IPS DF 19.7 (cell line): ENCODE data around the gene PSME4.
"Not testable (repeated sequence)": the region's sequence is repeated elsewhere in the genome, so short reads cannot be mapped to it uniquely, and the experiment has no call there.

ENCODE experiments used
- DNase-seq: peaks from one replicate; pipeline ENCODE4 v3.0.0-alpha.2; 2013; ENCODE audit warnings: low read depth, low spot score

PSME4 gene

GRCh38 chr2:53842891-53843290 is 127.9 kb downstream of the PSME4 start:
- DNase-seq, result no peak

DNA sequence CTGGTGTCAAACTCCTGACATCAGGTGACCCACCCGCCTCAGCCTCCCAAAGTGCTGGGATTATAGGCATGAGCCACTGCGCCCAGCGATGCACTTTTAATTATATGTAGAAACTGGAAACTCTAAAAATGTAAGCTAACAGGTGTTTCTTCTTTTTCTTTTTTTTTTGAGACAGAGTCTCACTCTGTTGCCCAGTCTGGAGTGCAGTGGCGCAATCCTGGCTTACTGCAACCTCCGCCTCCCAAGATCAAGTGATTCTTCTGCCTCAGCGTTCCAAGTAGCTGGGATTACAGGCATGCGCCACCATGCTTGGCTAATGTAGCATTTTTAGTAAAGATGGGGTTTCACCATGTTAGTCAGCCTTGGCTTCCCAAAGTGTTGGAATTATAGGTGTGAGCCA is 129.1 kb downstream of the PSME4 start:
- not testable (repeated sequence) for DNase-seq

- DNase-seq, result no peak
These were observed 130.2 kb downstream of the PSME4 start for GRCh38 chr2:53840580-53840979.

GRCh38 chr2:53829980-53830290 is 140.9 kb downstream of the PSME4 start:
- not testable (repeated sequence) for DNase-seq

DNA sequence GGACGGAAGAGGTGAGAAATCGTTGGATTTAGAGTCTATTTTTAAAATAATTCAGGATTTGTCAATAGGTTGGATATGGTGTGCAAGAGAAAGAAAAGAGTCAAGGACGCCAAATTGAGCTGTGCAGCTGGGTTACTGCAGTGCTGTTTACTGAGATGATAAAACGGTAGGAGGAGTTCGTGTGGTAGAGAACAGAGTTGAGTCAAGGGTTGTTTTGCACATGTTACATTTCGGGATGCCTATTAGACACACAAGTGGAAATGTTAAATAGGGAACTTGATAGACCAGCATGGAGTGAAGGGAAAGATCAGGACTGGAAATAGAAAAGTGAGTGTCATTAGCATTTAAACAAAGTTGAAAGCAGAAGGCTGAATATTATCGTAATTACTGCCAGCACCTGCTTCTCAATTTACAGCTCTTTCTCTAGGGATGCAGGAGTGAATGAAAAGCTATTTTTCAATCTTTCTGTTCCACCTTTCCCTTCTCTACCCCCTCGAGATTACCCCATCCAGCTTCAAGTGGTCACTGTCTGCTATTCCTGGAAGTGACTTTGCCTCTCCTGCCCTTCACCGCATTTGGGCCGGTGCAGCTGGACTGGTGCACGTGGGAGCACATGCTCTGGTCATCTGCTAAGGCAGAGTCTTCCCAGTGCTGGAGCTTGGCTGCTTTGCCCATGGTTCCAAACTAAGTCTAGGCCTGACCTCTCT is 141.4 kb downstream of the PSME4 start:
- no peak for DNase-seq

DNA sequence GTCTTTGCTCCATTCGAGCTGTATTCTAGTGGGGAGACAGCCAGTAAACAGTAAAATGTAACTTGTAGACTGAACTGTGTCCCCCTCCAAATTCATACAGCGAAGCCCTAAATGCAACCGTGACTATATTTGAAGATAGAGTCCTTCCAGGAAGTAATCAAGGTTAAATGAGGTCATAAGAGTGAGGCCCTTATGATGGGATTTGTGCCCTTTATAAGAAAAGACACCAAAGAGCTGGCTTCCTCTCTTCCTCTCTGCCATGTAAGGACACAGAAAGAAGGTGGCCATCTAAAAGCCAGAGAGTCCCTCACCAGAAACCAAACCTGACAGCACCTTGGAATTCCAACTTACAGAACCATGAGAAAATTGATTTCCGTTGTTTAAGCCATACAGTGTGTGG is 142.5 kb downstream of the PSME4 start:
- DNase-seq, result no peak

DNA sequence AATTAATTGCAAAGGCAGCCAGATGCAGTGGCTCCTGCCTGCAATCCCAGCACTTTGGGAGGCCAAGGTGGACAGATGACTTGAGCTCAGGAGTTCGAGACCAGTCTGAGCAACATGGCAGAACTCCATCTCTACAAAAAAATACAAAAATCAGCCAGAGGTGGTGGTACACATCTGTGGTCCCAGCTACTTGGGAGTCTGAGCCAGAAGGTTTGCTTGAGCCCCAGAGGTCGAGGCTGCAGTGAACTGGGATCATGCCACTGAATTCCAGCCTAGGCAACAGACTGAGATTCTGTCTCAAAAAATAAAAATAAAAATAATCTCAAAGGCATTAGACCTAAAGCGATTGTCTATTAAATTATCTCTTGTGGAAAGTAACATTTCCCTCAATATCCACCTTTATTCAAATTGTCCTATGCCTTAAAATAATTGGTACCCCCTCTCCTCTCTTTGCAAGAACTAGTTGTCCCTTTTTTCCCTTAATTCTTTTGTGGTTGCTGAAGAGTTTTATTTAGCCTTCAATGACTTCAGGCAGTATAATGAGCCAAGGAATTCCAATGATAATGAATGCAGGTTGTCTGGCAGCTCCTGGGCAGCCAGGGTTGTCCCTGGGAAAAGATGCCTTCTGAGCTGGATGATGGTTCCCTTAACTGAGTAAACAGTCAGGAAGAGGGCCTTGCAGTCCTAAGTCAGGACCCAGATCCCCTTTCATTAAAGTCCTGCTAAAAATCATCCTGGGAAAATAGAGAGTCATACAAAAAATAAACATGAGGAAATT is 143.2 kb downstream of the PSME4 start:
- peak; percentile 7 for DNase-seq

- DNase-seq, result no peak
These were observed 144.0 kb downstream of the PSME4 start for GRCh38 chr2:53826587-53827397.

GRCh38 chr2:53826030-53826410 is 144.8 kb downstream of the PSME4 start:
- no peak for DNase-seq

- not testable (repeated sequence) for DNase-seq
These were observed 147.2 kb downstream of the PSME4 start for GRCh38 chr2:53823639-53824038.

DNA sequence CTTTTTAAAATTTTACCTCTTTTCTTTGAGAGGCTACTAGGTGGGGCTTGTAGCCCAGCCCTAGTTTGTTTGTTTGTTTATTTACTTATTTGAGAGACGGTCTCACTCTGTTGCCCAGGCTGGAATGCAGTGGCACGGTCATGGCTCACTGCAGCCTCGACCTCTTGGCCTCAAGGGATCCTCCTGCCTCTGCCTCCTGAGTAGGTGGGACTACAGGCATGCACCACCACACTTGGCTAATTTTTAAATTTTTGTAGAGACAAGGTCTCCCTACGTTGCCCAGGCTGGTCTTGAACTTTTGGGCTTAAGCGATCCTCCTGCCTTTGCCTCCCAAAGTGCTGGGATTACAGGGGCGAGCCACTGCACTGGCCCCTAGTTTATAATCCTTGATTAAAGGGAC is 149.0 kb downstream of the PSME4 start:
- DNase-seq, result no peak

DNA sequence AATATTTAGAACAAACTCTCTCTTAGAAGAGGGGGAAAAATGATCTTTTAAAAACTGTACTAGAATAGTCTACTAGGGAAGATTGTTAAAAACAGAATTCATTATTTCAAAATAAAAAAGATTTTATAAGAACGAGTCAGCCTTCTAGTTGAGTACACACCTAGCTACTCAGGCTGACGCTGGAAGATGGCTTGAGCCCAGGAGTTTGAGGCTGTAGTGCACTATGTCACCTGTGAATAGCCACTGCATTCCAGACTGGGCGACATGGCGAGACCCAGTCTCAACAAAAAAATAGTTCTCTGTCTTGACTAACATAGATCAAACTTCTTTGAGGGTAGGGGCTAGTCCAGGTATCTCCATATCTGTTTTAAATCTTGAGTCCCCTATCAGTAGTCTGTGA is 150.1 kb downstream of the PSME4 start:
- no peak for DNase-seq

DNA sequence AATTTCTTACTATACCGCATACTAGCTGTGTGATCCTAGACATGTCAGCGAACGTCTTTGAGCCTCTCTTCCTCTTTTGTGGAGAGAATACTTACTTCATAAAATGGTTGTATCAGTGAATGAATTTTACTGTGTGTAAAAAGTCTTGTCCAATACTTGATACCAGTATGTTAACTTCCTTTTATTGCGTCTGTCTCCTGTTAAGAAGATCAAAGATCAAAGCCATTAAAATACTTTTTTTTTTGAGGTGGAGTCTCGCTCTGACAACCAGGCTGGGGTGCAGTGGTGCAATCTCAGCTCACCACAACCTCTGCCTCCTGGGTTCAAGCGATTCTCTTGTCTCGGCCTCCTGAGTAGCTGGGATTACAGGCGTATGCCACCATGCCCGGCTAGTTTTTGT is 150.7 kb downstream of the PSME4 start:
- DNase-seq, result no peak

GRCh38 chr2:53819634-53820033 is 151.2 kb downstream of the PSME4 start:
- DNase-seq, result no peak

DNA sequence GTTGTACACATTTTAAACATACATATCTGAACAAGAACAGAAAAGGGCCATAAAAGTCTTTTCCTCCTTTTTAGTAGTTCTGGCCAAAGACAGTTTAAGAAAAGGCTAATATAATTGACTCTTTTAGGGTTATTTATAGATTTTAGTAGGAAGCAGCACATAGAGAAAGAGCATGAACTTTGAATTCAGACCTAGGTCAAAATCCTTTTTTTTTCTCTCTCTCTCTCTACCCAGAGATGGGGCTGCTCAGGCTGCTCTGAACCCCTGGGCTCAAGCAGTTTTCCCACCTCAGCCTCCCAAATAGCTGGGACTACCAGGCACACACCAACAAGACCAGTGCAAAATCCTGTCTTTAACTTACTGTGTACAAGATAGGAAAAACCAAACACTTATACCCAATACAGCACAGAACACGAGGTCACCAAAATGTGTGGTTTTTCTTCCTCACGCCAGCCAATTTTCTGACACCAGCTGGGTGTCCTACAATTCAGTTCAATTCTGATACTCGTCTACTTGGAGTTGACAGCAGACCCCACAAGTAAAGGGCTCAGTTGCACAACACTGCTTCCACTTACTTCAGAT is 151.8 kb downstream of the PSME4 start:
- DNase-seq, result no peak
